ENCODE results near the gene TMEM252.
A peak's percentile ranks its signal among the peaks of the same experiment; 100 is the strongest.

TMEM252 gene

DNA sequence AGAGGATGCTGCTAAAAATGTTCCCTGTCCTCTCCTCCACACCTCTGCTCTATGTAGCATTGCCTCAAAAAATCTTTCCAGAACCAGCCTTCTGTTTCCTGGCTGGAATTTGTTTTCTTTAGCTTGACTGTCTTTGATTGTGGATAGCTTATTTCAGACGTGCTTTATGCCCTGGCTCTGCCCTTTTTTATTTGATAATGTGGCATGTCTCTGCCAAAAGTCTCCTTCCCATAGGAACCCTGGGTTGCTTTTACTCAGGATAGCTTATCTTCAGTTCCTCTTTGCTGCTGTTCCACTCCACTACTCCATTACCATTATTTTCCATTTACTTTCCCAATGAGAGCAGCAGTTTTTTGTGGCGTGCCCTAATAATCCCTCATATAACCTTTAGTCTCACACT lies 885 bp upstream of the TMEM252 start:
- DNase-seq, result no peak

DNA sequence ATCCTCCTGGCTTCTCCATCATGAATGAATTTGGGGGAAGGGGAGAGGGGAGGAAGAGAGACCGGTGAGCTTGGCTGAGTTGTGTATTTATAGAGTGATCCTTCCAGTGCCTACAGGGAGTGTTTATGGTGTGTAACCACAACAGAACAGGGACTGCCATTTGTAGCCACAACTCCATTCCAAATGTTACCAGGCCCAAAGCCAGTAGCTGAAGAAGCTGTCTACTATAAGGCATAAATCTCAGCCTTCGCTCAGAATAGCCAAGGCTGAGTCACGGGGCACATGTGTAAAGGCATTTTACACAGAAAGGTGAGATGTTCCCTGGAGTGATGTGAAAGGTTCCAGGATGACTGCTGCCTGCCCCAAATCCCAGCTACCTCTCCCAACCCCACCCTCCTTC lies 2.5 kb downstream of the TMEM252 start:
- no peak for DNase-seq

DNA sequence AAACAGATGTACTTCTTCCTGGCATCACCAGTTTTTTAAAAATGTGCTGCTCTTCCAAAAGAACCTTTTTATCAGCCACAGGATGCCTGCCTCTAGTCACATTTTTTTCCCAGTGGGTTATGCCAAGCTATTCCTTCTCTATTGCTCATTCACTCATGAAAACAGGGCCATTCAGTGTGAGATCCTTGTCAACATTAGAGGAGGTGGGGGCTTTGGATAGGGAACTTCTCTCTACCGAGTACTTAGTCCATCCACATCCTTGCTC lies 3.1 kb downstream of the TMEM252 start:
- DNase-seq, result peak; percentile 29

DNA sequence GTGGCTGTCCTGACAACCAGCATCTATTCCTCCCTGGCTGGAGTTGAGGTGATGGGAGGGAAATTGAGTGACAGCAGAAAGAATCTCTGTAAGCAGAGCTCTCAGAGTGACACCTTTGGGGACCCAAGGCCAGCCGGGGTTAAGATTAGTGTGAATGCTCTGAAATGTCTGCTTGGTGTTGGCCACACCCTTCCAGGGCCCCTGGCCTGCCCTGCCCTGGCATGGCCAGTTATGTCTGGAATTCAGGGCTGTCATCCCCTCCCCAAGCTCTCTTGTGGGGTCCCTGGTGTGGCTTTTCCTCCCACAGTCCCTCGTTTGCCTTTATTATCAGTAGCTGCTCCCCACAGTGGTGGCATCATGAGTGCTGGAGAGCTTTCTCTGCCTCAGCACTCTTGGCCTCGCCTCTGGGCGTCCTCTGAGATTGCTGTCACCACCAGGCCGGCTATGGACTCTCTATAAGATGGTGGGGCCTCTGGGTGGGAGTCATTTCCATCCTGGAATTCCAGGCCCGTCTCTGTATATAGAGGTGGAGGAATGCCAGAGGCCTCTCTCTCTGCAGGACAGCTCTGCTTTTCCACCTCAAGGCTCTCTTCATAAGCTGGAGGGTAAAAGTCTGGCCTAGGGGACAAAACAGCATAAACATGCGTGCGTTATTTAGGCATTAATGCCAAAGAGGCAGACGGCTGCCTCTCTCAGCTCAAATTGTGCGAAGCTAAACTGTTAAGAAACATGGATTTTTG lies 3.6 kb downstream of the TMEM252 start:
- DNase-seq, result no peak

DNA sequence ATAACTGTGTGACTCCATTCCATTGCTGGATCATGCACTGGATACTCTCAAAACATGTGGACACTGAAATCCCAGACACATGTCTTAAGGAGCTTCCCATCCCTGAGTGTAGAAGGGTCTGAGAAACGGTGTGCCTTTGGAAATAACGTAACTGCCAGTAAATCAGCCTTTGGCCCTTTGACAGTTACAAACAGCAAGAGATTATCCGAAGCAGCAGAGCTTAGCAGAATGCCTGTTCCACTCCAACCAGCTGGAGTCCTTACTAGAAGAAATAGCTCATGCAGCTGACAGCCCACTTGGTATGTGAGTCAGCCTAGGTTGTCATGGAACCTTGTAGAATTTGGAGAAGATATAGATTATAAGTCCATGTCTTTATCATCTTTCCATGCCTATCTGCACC lies 7.0 kb downstream of the TMEM252 start:
- peak; percentile 45 for DNase-seq

DNA sequence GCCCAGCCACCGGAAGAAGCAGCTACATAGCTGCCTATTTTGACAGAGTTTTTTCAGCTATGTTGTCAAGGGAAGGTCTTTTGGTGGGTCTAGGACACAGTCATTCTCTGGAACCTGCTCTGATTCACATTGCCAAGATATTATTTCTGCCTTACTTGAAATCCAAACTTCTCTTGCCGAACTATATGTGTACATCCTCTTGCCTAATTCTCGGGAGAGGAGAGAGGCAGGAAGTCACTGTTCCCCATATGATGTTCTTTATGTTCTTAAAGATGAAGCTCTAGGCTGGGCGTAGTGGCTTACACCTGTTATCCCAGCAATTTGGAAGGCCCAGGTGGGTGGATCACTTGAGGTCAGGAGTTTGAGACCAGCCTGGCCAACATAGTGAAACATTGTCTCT lies 8.6 kb downstream of the TMEM252 start:
- DNase-seq, result no peak

DNA sequence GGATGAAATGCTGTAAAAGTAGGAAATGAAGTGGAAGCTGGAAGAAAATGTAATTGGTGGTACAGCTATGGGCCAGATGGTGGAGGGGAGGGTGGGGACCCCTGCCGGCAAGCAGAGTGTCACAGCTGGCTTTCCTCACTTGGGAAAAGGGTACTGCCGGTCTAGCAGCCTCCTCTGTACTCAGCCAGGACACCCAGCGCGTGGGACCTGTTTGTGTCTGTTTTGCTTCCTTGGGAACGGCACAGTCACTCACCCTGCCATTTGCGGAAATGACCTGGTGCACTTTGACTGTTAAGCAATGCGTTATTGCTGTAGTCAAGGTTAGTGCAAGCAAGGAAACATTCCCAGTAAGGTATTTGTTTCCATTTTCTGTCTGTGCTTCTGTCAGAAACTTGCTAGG lies 10.1 kb downstream of the TMEM252 start:
- peak; percentile 74 for DNase-seq

DNA sequence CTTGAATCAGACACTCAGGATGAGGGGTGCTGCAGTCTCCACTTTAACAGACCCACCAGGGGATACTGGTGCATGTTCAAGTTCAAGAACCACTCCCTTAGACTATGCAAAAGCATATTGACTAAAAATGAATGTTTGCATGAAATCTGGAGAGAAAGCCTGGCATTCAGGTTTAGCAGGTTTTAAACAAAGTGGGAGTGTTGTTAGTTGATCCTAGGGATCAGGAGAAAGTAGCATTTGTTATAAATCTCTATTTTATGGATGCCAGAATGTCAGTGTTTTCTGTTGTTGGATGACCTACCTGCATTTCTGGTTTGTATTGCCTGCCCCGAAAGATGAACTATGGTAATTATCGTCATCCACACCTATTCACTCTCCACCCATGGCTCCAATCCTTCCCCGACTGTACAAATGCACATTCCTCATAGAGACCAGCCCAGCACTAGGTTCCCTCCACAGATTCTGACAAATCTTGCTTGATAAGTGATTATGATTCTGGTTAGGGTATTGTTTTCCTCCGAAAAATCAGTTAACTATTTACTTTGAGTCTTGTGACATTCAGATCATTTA lies 17.2 kb downstream of the TMEM252 start:
- no peak for DNase-seq

DNA sequence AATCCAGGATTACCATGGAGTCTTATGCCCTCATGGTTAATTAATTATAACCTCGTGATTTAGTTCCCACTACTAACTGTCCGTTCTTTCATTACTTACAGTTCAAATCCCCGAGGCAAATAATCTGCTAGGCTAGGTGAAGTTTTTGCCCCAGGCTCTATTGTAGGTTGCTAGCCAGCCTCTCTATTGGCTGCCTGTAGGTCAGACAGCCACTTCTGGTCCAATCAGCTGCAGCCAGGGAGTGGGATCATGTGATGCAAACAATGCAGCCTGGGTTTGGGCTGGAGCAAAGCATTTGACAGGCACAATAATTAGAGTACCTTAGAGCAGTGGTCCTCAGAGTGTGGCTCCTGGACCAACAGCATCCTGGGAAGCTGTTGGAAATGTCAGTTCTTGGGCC lies 17.7 kb downstream of the TMEM252 start:
- DNase-seq, result no peak

DNA sequence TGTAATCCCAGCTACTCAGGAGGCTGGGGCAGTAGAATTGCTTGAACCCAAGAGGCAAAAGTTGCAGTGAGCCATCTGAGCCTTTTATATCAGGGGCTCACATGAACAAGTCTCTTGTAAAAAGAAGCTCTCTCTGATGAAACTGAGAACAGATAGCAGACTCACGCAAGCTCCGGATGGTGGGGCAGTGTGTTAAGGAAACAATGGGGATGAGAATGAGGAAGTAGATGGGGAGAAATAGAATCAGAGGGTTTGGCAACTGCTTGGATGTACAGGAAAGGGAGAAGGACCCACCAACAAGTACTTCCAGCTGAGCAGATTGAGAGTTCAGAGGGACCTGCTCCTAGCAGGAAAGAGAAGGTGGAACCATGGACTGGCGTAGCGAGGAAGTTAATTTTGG lies 18.6 kb downstream of the TMEM252 start:
- DNase-seq, result no peak

DNA sequence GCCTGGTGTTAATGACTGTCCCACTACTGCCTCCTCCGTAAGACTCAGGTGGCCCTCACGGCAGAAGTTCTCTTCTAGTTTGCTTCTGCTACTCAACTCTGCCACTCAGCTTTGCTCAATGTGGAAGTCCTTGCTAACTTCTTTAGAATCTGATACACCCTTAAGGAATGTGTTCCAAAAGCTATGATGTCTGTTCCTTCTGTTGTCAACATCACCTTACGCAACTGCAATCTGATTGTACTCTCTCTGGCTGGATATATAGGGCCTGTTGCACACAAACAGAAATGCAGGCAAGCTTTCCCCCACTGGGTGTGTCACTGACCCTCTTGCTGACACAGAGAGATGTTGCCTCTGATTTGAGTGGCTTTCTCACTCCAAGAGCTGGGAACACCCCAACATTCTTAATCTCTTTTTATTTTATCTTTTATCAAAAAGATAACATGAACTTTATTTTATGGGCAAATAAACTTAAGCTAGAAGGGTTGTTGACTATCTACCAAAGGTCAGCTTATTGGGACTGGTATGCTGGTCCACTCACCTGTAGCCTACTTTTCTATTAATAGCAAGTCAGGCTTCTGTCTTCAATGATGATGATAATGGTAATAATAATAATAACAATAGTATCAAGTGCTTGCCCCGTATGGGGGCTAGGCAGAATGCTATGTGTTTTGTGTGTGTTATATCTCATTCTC lies 25.2 kb downstream of the TMEM252 start:
- no peak for DNase-seq

DNA sequence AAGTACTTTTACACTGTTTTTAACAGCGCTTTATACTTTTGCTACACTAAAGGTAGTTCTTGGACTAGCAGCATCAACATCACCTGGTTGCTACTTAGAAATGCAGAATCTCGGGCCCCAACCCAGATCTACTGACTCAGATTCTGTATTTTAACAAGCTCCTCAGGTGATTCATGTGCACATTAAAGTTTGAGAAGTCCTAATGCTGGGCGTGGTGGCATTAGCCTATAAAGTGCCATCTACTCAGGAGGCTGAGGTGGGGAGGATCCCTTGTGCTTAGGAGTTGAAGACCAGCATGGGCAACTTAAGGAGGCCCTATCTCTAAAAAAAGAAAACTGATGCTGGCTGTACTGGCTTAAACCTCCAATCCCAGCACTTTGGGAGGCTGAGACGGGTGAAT lies 26.7 kb downstream of the TMEM252 start:
- DNase-seq, result no peak

DNA sequence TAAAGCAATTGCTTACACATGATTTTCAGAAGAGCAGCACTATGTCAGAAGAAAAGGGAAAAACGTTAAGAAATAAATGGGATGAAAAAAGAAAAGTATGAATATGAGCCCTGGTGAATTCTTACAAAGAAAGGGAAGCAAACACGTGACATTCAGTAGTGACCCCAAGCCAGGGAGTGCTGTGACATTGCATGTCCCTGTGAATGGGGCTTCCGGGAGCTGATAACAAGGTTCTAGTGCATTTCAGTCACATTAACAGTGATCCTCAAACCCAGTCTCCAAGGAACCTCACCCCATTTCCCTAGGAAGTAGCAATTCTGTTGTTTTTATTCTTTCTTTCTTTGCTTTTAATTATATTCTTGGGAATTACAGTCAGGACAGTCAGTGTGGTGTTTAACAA lies 27.3 kb downstream of the TMEM252 start:
- no peak for DNase-seq

DNA sequence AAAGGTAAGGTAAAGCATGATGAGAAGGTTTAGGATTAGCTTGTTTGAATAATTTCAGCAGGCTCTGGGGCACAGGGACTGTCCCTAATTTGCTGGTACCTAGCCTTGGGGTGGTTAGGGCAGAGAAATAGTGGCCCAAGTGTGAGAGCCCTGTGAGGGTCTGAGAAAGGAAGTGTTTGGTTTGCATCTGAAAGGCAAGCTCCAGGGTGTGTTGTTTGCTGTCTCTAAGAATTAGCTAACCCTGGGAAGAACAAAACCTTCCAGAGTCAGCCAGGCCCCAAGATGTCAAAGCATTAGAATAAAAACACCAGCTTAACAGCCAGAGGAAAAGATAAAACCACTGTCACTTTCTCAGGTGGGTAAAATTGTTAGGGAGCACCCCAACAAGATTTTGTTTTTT lies 31.0 kb downstream of the TMEM252 start:
- no peak for DNase-seq

DNA sequence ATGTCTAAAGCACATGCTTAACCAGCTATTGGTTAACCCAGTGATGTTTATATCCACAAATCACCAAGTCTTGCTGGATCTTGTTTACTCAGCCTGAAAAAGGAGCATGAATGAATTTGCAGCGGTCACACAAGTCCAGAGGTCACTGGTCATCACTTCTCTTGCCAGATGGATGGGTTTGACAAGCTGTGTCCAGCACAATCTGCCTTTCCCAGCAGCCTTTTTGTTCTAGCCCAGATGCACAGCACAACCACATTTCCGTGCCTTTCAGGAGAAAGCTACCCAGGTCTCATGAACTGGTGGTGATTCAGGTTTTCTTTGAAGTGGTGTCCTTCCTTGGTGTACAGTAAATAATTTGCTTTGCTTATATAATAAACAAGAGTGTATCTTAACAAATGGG lies 32.1 kb downstream of the TMEM252 start:
- DNase-seq, result no peak

DNA sequence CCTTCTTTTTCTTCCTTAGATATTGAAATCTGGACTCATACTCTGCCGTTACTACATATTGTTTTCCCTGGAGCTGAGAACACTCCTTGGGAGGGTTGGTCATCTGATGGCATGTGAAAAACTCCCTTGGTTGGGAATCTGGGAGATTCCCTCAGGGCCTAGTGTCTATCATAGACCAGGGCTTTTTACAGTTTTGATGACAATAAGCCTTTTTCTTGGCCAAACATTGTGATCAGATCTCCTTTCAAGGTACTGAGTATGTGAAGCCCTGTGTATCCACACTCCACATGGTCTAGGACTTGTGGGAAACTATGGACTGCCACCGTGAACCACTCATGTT lies 32.9 kb downstream of the TMEM252 start:
- DNase-seq, result no peak

DNA sequence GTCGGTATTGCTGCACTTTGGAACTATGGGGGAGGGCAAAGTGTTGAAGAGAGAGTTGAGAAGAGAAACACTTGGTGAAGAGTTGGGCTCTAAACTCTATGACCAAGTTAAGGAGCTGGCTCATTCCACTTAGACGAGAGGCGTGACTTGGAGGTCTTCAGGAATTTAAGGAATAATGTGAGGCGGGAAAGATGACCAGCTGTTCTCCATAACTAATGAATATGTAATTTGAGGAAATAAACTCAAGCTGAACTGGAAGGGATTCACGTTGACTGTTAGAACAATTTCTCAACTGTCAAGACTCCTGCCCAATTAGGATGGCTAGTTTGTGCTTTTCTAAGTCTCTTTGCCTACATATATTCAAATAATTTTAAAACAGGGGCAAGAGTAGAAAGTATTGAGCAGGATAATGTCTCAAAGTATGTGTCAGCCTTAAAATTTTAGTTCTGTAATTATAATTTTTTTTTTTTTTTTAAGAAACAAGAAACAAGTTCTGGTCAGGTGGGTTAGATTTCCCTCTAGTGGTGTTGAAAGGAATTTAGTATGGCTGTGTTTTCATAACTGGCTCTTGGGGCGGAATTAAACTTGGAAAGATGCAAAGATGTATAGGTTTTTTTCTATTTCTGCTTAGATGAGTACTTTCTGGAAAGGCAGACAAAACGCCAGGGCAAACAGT lies 33.4 kb downstream of the TMEM252 start:
- peak; percentile 44 for DNase-seq

DNA sequence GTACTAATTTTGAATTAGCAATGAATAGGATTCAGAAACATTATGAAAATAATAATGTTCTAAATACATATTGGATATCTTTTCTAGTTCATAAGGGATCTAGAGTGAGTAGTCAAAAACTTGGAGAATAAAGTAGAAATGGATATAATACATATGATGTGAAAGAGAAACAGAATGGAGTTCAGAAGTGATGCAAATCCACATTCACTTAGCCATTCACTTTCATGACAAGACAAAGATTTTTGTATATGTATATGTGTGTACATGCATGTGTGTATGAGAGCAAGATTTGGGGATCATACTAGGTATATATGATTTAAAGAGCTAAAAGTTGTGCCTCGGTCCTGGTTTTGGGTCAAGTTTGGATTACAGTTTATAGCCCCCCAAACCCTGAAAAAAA lies 34.1 kb downstream of the TMEM252 start:
- DNase-seq, result no peak

DNA sequence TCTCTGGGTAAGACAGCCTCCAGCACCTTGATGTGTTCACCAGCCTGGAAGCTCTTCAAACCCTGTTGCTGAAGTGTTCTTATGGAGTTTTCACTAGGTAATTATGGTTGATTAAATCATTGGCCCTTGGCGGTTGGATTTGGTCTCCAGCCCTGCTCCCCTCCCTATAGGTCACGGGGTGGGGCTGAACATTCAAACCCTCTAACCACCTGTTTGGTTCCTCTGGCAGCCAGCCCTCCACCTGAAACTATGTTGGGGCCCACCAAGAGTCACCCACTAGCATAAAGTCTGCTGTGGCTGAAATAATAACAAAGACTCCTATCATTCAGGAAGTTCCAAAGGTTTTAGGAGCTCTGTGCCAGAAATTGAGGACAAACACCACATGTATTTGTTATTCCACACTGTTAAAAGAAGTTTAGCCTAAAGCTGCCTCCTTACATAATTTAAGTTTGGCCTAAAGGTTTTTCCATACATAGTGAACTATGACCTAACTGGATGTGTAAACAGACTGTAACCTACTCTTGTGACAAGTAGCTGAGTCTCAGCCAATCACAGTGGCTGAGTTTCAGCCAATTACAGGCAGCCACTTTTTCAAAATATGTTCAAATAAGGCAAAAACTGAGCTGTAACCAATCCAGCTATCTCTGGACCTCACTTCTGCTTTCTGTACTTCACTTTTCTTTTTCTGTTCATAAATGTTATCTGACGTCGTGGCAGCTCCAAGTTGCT lies 34.8 kb downstream of the TMEM252 start:
- DNase-seq, result no peak

DNA sequence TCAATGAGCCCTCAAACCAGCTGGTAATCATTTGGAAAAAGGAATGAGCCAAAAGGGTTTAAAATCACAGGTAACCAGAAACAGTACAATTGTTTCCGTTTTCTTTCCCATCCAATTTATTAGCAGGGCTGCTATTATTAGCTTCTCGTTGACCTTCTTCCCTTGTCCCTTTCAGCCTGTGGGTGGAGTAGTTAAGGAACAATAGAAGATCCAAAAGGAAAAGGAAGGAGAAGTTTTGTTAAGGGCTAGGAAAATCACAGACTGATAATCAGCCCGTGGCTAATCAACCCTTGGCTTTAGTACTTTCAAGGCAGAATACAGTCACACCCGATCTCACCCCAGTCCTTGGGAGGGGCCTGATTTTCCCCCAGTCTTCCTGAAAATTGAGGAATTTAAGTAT lies 38.4 kb downstream of the TMEM252 start:
- DNase-seq, result no peak

DNA sequence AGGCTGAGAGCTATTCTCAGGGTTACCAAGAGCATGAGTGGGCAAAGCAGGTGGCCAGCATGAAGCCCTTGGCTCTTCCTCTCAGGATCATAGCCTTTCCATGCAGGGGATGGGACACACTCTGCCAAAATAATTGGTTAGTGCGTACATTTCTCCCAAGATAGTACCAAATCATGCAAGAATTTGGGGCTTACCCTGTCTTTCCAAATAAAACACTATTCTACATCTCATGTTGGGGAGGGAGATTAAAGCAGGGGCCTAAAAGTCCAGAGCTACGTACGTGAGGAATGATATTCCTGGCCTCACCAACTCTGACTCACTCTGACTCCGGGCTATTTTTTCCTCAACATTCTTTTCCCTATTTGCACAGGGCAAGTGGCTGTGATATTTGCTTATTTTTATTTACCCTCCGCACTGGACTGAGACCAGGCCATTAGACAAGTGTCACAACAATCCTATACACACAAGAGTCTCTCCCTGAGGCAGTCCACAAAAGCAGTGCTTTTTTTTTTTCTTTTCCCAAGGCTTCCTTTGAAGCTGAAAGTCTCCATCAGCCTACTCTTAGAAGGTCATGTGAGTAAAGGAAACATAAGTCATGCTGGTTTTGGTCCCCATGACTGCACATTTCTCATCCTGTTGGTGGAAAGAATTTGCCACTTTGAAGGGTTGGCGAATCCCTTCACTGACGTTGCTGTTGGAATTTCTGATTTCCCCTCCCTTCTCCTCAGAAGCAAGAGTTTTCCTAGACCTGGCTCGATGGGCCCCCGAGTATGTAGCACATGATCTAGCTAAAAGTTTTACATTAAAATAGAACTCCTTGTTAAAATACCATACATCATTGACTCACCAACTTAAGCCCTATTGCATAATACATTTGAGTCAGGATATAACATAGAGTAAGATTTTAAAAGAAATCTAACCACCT lies 40.0 kb downstream of the TMEM252 start:
- no peak for DNase-seq

DNA sequence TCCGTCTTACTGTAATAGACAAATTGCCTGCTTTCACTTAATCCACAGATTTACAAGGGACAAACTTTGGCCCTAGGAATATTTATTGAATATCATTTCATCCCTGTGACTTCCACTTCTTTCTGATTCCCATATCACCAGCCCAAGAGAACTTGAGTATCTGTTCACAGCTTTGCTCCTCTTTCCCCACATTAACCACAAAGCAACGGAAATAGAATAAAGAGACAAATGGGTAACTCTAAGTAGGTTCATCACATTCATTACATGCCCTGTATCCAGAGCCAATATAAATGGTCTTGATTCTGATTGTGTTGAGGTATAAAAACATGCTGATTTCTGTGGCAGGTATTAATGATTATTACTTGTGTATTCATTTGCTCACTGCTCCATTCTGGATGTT lies 41.9 kb downstream of the TMEM252 start:
- DNase-seq, result no peak

DNA sequence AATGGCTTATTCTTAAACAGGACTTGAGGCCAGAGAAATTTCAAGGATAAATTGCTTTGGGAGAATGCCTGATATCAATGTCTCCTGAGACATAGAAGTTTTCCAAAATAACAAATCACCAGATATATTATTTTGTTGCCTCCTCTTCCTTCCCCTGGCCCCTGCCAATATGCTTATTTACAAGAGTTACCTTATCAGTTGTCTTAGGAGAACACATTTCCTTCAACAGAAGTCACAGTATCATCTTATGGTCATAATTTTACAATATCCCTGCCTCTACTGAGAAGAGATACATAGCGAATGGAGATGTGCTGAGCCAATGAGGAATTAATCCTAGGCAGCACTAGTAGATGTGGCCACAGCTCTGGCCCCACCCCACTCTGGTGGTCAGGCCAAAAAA lies 43.1 kb downstream of the TMEM252 start:
- no peak for DNase-seq
